Stomach (tissue), 4 donors: ENCODE data around the gene MAP3K3.

Source experiments
- POLR2A ChIP-seq, 4 donors: fragments of 450-650 bp; IDR thresholded peaks; one replicate each; pipeline ENCODE4 v1.6.1; 2016; ENCODE audit warnings: antibody characterized with exemption in 4 of 4, control low read depth in 2 of 4, mild to moderate bottlenecking in 1 of 4, moderate library complexity in 1 of 4
- TF ChIP-seq, protein P1 (sequence below), 7 experiments: fragments of 450-650 bp in 4 of 7; fragments of 200-600 bp in 3 of 7; sonication (generic) in 3 of 7; IDR thresholded peaks; one replicate each; pipeline ENCODE4 v1.5.1; 2016 to 2019; ENCODE audit warnings: antibody characterized with exemption in 7 of 7, control low read depth in 2 of 7, mild to moderate bottlenecking in 1 of 7

DNA sequence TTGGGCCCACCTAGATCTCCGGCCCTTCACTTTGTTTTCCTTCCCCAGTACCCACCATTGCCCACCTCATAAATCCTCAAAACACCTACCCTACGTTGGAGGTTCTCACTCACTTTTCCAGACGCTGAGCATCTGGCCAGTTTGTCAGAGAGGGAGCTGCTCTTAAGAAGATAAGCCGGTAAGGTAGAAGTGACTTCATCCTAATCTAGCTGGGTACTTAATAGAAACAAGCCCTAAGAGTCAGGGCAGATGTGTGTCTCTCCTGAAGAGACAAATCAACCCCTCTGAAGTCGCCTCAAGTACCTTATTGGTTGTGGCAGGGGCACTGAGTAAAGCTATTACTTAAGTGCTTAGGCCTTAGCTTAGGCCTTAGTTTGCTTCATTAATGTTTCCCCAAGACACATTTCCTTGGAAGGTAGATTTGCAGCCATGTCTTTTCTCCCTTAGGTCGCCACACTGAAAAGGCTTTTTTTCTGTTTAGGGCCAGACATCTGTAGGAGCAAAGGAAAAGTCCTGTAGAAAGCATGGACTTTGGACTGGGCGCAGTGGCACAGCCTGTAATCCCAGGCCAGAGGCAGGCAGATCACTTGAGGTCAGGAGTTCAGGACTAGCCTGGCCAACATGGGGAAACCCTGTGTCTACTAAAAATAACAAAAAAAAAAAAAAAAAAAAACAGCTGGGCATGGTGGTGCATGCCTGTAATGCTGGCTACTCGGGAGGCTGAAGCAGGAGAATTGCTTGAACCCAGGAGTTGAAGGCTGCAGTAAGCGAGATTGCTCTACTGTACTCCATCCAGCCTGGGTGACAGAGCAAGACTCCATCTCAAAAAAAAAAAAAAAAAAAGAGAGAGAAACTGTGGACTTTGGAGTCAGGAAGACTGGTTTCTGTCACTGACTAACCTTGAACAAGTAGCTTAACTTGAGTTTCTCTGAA is 20.5 kb upstream of the MAP3K3 start:
- TF ChIP-seq, protein P1, sequence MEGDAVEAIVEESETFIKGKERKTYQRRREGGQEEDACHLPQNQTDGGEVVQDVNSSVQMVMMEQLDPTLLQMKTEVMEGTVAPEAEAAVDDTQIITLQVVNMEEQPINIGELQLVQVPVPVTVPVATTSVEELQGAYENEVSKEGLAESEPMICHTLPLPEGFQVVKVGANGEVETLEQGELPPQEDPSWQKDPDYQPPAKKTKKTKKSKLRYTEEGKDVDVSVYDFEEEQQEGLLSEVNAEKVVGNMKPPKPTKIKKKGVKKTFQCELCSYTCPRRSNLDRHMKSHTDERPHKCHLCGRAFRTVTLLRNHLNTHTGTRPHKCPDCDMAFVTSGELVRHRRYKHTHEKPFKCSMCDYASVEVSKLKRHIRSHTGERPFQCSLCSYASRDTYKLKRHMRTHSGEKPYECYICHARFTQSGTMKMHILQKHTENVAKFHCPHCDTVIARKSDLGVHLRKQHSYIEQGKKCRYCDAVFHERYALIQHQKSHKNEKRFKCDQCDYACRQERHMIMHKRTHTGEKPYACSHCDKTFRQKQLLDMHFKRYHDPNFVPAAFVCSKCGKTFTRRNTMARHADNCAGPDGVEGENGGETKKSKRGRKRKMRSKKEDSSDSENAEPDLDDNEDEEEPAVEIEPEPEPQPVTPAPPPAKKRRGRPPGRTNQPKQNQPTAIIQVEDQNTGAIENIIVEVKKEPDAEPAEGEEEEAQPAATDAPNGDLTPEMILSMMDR (IDR thresholded peaks at IDR 0.05): no peak
- TF ChIP-seq POLR2A (IDR thresholded peaks at IDR 0.05): no peak
